Measurements from ENCODE around the gene DSTN.

Gene DSTN

GRCh38 chr20:17640146-17640874, 70.4 kb downstream of the DSTN start:
- no peak for DNase-seq

GRCh38 chr20:17640875-17641378, 71.1 kb downstream of the DSTN start:
- DNase-seq, result no peak

GRCh38 chr20:17641520-17641964, 71.7 kb downstream of the DSTN start:
- no peak for DNase-seq

GRCh38 chr20:17641993-17642392, 72.1 kb downstream of the DSTN start:
- no peak for DNase-seq

GRCh38 chr20:17642404-17643269, 72.8 kb downstream of the DSTN start:
- no peak for DNase-seq

GRCh38 chr20:17643531-17644188, 73.8 kb downstream of the DSTN start:
- DNase-seq, result no peak

- DNase-seq, result no peak
Observed at GRCh38 chr20:17644451-17644850, 74.6 kb downstream of the DSTN start.

- DNase-seq, result no peak
Observed at GRCh38 chr20:17645010-17645409, 75.1 kb downstream of the DSTN start.

- no peak for DNase-seq
Observed at GRCh38 chr20:17645546-17646208, 75.8 kb downstream of the DSTN start.

GRCh38 chr20:17646209-17646960, 76.5 kb downstream of the DSTN start:
- no peak for DNase-seq

- no peak for DNase-seq
Observed at GRCh38 chr20:17646961-17647301, 77.1 kb downstream of the DSTN start.

- DNase-seq, result no peak
Observed at GRCh38 chr20:17647391-17648314, 77.8 kb downstream of the DSTN start.

- no peak for DNase-seq
Observed at GRCh38 chr20:17648315-17648646, 78.4 kb downstream of the DSTN start.

- DNase-seq, result no peak
Observed at GRCh38 chr20:17648791-17649730, 79.2 kb downstream of the DSTN start.

- no peak for DNase-seq
Observed at GRCh38 chr20:17650301-17651128, 80.6 kb downstream of the DSTN start.

- no peak for DNase-seq
Observed at GRCh38 chr20:17651129-17651759, 81.4 kb downstream of the DSTN start.

- no peak for DNase-seq
Observed at GRCh38 chr20:17651760-17652388, 82.0 kb downstream of the DSTN start.

- no peak for DNase-seq
Observed at GRCh38 chr20:17652411-17652810, 82.5 kb downstream of the DSTN start.
